ENCODE results near the gene KRT81.

DNA sequence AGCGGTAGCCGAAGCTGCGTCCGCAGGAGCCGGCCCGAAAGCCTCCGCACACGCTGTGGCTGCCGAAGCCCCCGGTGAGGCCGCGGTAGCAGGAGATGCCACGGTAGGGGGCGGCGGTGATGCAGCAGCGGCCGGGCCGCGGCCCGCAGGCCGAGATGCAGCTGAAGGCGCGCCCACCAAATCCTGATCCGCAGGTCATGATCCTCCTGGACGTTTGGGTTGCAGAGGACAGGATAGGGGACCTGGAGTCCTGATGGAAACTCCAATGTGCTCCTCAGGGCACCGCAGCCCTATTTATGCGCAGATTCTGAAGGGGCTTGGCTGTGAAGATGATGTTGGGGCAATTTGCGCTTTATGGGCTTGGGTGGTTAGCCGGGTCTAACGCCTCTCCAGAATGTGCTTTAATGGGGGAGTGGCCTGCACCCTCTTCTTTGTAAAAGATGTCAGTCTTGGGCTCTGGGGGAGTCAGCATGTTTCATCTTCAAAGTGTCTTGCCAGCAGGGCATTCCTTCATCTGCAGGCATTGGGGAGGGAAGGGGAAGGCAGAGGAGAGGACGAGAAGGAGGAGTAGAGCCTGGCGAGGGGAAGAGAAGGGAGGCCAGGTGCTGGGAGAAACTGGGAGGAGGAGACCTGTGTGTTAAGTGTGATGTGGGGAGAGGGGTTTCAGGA is at the start of gene KRT81:
- TF ChIP-seq, protein P1, sequence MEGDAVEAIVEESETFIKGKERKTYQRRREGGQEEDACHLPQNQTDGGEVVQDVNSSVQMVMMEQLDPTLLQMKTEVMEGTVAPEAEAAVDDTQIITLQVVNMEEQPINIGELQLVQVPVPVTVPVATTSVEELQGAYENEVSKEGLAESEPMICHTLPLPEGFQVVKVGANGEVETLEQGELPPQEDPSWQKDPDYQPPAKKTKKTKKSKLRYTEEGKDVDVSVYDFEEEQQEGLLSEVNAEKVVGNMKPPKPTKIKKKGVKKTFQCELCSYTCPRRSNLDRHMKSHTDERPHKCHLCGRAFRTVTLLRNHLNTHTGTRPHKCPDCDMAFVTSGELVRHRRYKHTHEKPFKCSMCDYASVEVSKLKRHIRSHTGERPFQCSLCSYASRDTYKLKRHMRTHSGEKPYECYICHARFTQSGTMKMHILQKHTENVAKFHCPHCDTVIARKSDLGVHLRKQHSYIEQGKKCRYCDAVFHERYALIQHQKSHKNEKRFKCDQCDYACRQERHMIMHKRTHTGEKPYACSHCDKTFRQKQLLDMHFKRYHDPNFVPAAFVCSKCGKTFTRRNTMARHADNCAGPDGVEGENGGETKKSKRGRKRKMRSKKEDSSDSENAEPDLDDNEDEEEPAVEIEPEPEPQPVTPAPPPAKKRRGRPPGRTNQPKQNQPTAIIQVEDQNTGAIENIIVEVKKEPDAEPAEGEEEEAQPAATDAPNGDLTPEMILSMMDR (IDR thresholded peaks at IDR 0.05) = no peak
- TF ChIP-seq EZH2 (IDR thresholded peaks at IDR 0.05) (no peak), EZH2phosphoT487 (IDR thresholded peaks at IDR 0.05) (no peak)

Measured in neural progenitor cell (in vitro differentiated cells).